GM21526 (cell line): ENCODE measurements around the gene MAP4K5.
"Not testable (repeated sequence)": the region's sequence is repeated elsewhere in the genome, so short reads cannot be mapped to it uniquely, and the experiment has no call there.

Experiments
- ATAC-seq: cut with Tn5 transposase; IDR thresholded peaks from one replicate; pipeline ENCODE4 v1.9.1; 2021; ENCODE audit warnings: moderate library complexity; ENCODE audit not compliant: unreplicated experiment, low FRiP score

Gene MAP4K5

GRCh38 chr14:50532502-50533240 is at the start of gene MAP4K5:
MAP4K5 (minus strand) TSS chr14:50532569; CDS start chr14:50532049, 520 bp downstream.
- ATAC-seq = peak; percentile 92

- no peak for ATAC-seq
Measured at GRCh38 chr14:50578433-50578832, 46.1 kb upstream of the MAP4K5 start.

- no peak for ATAC-seq
Measured at GRCh38 chr14:50577982-50578381, 45.6 kb upstream of the MAP4K5 start.

GRCh38 chr14:50575769-50576168 is 43.4 kb upstream of the MAP4K5 start:
- ATAC-seq = no peak

GRCh38 chr14:50573862-50574261 is 41.5 kb upstream of the MAP4K5 start:
- no peak for ATAC-seq

- no peak for ATAC-seq
Measured at GRCh38 chr14:50569714-50570274, 37.4 kb upstream of the MAP4K5 start.

GRCh38 chr14:50562841-50563240 is 30.5 kb upstream of the MAP4K5 start:
- ATAC-seq = no peak

- ATAC-seq = no peak
Measured at GRCh38 chr14:50560931-50561285, 28.5 kb upstream of the MAP4K5 start.

GRCh38 chr14:50559990-50560930 is 27.9 kb upstream of the MAP4K5 start, which contains the start of gene ATL1:
ATL1 (plus strand) TSS chr14:50560145; CDS start chr14:50560266, 121 bp downstream.
- no peak for ATAC-seq

- ATAC-seq = not testable (repeated sequence)
Measured at GRCh38 chr14:50552796-50553195, 20.4 kb upstream of the MAP4K5 start.

GRCh38 chr14:50551877-50552276 is 19.5 kb upstream of the MAP4K5 start:
- no peak for ATAC-seq

- no peak for ATAC-seq
Measured at GRCh38 chr14:50550294-50550693, 17.9 kb upstream of the MAP4K5 start.

GRCh38 chr14:50545618-50546017 is 13.2 kb upstream of the MAP4K5 start:
- ATAC-seq = no peak

- no peak for ATAC-seq
Measured at GRCh38 chr14:50544911-50545310, 12.5 kb upstream of the MAP4K5 start.

GRCh38 chr14:50542941-50543418 is 10.6 kb upstream of the MAP4K5 start:
- ATAC-seq = peak; percentile 62

GRCh38 chr14:50541159-50541567 is 8.8 kb upstream of the MAP4K5 start:
- ATAC-seq = no peak

- no peak for ATAC-seq
Measured at GRCh38 chr14:50539051-50539450, 6.7 kb upstream of the MAP4K5 start.

GRCh38 chr14:50538034-50538433 is 5.7 kb upstream of the MAP4K5 start:
- not testable (repeated sequence) for ATAC-seq

- ATAC-seq = no peak
Measured at GRCh38 chr14:50534997-50535396, 2.6 kb upstream of the MAP4K5 start.

- no peak for ATAC-seq
Measured at GRCh38 chr14:50534416-50534815, 2.0 kb upstream of the MAP4K5 start.

- no peak for ATAC-seq
Measured at GRCh38 chr14:50533806-50534205, 1.4 kb upstream of the MAP4K5 start.
